HEK293 (cell line): ENCODE data around the gene CSK.

Source experiments
- CTCF ChIA-PET: fragments of 350-600 bp; formaldehyde crosslinking; extraction: SDS; loops from one replicate; lab custom pipeline; 2021; ENCODE audit warnings: antibody characterized with exemption; lab: Yijun Ruan, JAX
- POLR2A ChIA-PET: fragments of 300-600 bp; formaldehyde crosslinking; extraction: SDS; loops from one replicate; lab custom pipeline; 2020; ENCODE audit warnings: antibody characterized with exemption, inconsistent platforms; lab: Yijun Ruan, JAX
- H3K27ac ChIP-seq: fragments of 200-500 bp; sonication (Bioruptor generic); 2 replicates; pipeline ENCODE4 v1.5.1; 2014; ENCODE audit warnings: low read depth, low read length, control low read depth, inconsistent platforms; ENCODE audit errors: extremely low read depth
- H3K36me3 ChIP-seq, 2 experiments: fragments of 200-500 bp in 1 of 2; sonication (Bioruptor generic) in 1 of 2; 1 replicate in 1 of 2; 2 replicates in 1 of 2; pipeline ENCODE4 v1.5.1; 2014 to 2017; ENCODE audit warnings: inconsistent platforms in 2 of 2, low read length in 2 of 2; ENCODE audit not compliant: control insufficient read depth in 2 of 2, insufficient read depth in 1 of 2
- H3K4me1 ChIP-seq: fragments of 200-500 bp; sonication (Bioruptor generic); 2 replicates; pipeline ENCODE4 v1.5.1; 2014; ENCODE audit warnings: mild to moderate bottlenecking, low read length, inconsistent platforms; ENCODE audit not compliant: control insufficient read depth, insufficient read depth
- H3K4me3 ChIP-seq: 2 replicates; pipeline ENCODE4 v1.5.1; 2011; ENCODE audit warnings: low read depth, mild to moderate bottlenecking, control low read depth, low read length, moderate library complexity
- H3K9me3 ChIP-seq: fragments of 200-500 bp; sonication (Bioruptor generic); 2 replicates; pipeline ENCODE4 v1.5.1; 2014; ENCODE audit warnings: low read depth, low read length, inconsistent platforms; ENCODE audit not compliant: control insufficient read depth, insufficient read depth
- HOXD13 ChIP-seq: sonication (generic); formaldehyde crosslinking; IDR thresholded peaks from 2 replicates; pipeline ENCODE4 v1.8.0; 2022; ENCODE audit warnings: missing genetic modification reagents, borderline replicate concordance
- KLF9 ChIP-seq: fragments of 450-650 bp; formaldehyde crosslinking; IDR thresholded peaks from 2 replicates; pipeline ENCODE4 v1.5.1; 2016; ENCODE audit warnings: missing biosample characterization, missing genetic modification characterization, low read depth
- MYNN ChIP-seq: fragments of 450-650 bp; formaldehyde crosslinking; IDR thresholded peaks from 2 replicates; pipeline ENCODE4 v1.5.1; 2016; ENCODE audit warnings: missing biosample characterization, missing genetic modification characterization, borderline replicate concordance
- PRDM1 ChIP-seq: fragments of 450-650 bp; formaldehyde crosslinking; IDR thresholded peaks from 2 replicates; pipeline ENCODE4; 2016; ENCODE audit warnings: missing biosample characterization, missing genetic modification characterization
- YY1 ChIP-seq: fragments of 450-650 bp; formaldehyde crosslinking; IDR thresholded peaks from 2 replicates; pipeline ENCODE4 v1.5.1; 2018; ENCODE audit warnings: missing biosample characterization, missing genetic modification characterization
- YY2 ChIP-seq: fragments of 450-650 bp; formaldehyde crosslinking; IDR thresholded peaks from 2 replicates; pipeline ENCODE4 v1.5.1; 2016; ENCODE audit warnings: missing biosample characterization, missing genetic modification characterization
- ZNF157 ChIP-seq: fragments of 450-650 bp; formaldehyde crosslinking; IDR thresholded peaks from 2 replicates; pipeline ENCODE4 v1.5.1; 2016; ENCODE audit warnings: missing biosample characterization, missing genetic modification characterization
- ZNF16 ChIP-seq: fragments of 450-650 bp; formaldehyde crosslinking; IDR thresholded peaks from 2 replicates; pipeline ENCODE4 v1.5.1; 2016; ENCODE audit warnings: low read depth, missing biosample characterization, missing genetic modification characterization
- ZNF423 ChIP-seq: fragments of 450-650 bp; formaldehyde crosslinking; IDR thresholded peaks from 2 replicates; pipeline ENCODE4 v1.5.1; 2016; ENCODE audit warnings: missing biosample characterization, missing genetic modification characterization
- ZNF433 ChIP-seq: fragments of 450-650 bp; formaldehyde crosslinking; IDR thresholded peaks from 2 replicates; pipeline ENCODE4 v1.5.1; 2016; ENCODE audit warnings: missing biosample characterization, missing genetic modification characterization, low read depth
- ZNF585B ChIP-seq: fragments of 450-650 bp; formaldehyde crosslinking; IDR thresholded peaks from 2 replicates; pipeline ENCODE4 v1.5.1; 2016; ENCODE audit warnings: missing biosample characterization, missing genetic modification characterization
- ZNF596 ChIP-seq: fragments of 450-650 bp; IDR thresholded peaks from 2 replicates; pipeline ENCODE4 v1.5.0; 2018; ENCODE audit warnings: missing biosample characterization, mild to moderate bottlenecking, missing genetic modification characterization, moderate library complexity
- ZNF600 ChIP-seq: fragments of 450-650 bp; formaldehyde crosslinking; IDR thresholded peaks from 2 replicates; pipeline ENCODE4 v1.5.1; 2016; ENCODE audit warnings: missing biosample characterization, missing genetic modification characterization
- ZNF843 ChIP-seq: fragments of 450-650 bp; formaldehyde crosslinking; IDR thresholded peaks from 2 replicates; pipeline ENCODE4 v1.5.1; 2016; ENCODE audit warnings: missing biosample characterization, missing genetic modification characterization
- ZSCAN16 ChIP-seq: fragments of 450-650 bp; formaldehyde crosslinking; IDR thresholded peaks from 2 replicates; pipeline ENCODE4 v1.5.1; 2016; ENCODE audit warnings: missing biosample characterization, missing genetic modification characterization
- TF ChIP-seq, protein P1 (sequence below): fragments of 450-650 bp; formaldehyde crosslinking; IDR thresholded peaks from 2 replicates; pipeline ENCODE4 v1.5.1; 2016; ENCODE audit warnings: missing biosample characterization, missing genetic modification characterization
- TF ChIP-seq, protein P2 (sequence below): fragments of 450-650 bp; formaldehyde crosslinking; IDR thresholded peaks from 2 replicates; pipeline ENCODE4 v1.5.1; 2016; ENCODE audit warnings: missing biosample characterization, missing genetic modification characterization
- TF ChIP-seq, protein P3 (sequence below): IDR thresholded peaks from 2 replicates; pipeline ENCODE4 v1.6.1; 2011; ENCODE audit warnings: mild to moderate bottlenecking, low read depth, low read length, borderline replicate concordance
- TF ChIP-seq, protein P4 (sequence below): fragments of 450-650 bp; formaldehyde crosslinking; IDR thresholded peaks from 2 replicates; pipeline ENCODE4 v1.5.1; 2016; ENCODE audit warnings: missing biosample characterization, missing genetic modification characterization
- TF ChIP-seq, protein P5 (sequence below): fragments of 450-650 bp; formaldehyde crosslinking; IDR thresholded peaks from 2 replicates; pipeline ENCODE4 v1.5.1; 2016; ENCODE audit warnings: missing biosample characterization, missing genetic modification characterization
- TF ChIP-seq, protein P6 (sequence below): fragments of 450-650 bp; formaldehyde crosslinking; IDR thresholded peaks from 2 replicates; pipeline ENCODE4 v1.5.1; 2016; ENCODE audit warnings: missing biosample characterization, missing genetic modification characterization, borderline replicate concordance

The CSK gene

DNA sequence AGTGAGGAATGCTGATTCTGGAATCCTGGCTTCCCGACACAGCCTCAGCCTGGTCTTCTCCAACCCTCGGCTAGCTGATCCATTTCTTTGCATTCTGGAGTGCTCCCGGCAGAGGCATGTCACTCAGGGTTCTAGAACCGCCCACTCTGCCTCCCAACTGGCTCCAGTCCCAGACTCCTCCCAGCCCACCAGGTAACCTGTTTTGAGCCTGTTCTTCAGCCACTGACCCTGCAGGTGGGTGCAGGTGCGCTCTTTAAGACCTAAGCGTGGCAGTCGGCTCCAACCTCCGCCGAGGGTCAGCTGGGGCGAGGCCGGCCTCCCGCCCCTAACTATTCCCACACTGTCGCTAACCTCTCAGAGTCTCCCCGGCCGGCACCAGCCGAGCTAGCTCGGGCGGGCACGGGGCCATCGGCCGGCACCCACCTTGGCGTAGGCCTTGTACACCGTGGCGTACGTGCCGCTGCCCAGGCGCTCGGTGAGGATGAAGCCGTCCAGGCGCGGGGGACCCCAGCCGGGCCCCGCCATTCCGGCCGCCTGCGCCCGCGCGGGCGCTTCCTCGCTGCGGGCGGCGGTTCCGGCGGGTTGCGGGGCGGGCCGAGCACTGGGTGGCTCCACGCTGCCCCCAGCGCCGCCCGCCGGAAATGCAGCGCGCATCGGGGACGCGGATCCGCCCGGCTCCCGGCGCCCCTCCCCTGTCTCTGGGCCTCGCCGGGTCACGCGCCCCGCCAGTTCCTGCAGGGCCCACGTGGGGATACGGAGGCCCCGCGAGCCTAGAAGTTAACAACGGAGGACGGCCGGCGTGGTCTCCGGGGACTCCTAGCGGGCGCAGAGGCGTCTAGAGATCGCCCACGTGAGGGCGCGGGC lies 60.9 kb downstream of the CSK start, which contains the start of gene ULK3:
Gene ULK3 (minus strand): TSS at position 576 of the 864 bp plus-strand sequence. CDS start 51 bp downstream, at position 525.
- CTCF ChIA-PET: interaction anchor here (0.6 to 4.5 kb wide), 16 partner anchors 10 to 207 kb away, joined by 3 to 29 read pairs (median 4); no protein-coding TSS in a partner anchor
- TF ChIP-seq, protein P1, sequence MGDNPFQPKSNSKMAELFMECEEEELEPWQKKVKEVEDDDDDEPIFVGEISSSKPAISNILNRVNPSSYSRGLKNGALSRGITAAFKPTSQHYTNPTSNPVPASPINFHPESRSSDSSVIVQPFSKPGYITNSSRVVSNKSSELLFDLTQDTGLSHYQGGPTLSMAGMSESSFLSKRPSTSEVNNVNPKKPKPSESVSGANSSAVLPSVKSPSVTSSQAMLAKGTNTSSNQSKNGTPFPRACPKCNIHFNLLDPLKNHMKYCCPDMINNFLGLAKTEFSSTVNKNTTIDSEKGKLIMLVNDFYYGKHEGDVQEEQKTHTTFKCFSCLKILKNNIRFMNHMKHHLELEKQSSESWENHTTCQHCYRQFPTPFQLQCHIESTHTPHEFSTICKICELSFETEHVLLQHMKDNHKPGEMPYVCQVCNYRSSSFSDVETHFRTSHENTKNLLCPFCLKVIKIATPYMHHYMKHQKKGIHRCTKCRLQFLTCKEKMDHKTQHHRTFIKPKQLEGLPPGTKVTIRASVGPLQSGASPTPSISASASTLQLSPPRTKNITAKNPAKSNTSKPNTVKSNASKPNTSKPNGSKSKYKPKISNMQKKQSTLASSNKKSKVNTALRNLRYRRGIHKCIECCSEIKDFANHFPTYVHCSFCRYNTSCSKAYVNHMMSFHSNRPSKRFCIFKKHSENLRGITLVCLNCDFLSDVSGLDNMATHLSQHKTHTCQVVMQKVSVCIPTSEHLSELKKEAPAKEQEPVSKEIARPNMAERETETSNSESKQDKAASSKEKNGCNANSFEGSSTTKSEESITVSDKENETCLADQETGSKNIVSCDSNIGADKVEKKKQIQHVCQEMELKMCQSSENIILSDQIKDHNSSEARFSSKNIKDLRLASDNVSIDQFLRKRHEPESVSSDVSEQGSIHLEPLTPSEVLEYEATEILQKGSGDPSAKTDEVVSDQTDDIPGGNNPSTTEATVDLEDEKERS (tag by site-specific recombination): no peak; the same call in 1 of the 2 replicates
- TF ChIP-seq ZNF157 (tag by site-specific recombination): no peak
- 0 out of 2 replicates have a peak, but pooled peaks have one; percentile 36 for TF ChIP-seq ZSCAN16 (tag by site-specific recombination)
- TF ChIP-seq ZNF585B (tag by site-specific recombination): no peak
- TF ChIP-seq ZNF596 (tag by site-specific recombination): peak; percentile 62
- peak; percentile 91 for TF ChIP-seq ZNF423 (tag by site-specific recombination)
- TF ChIP-seq, protein P2, sequence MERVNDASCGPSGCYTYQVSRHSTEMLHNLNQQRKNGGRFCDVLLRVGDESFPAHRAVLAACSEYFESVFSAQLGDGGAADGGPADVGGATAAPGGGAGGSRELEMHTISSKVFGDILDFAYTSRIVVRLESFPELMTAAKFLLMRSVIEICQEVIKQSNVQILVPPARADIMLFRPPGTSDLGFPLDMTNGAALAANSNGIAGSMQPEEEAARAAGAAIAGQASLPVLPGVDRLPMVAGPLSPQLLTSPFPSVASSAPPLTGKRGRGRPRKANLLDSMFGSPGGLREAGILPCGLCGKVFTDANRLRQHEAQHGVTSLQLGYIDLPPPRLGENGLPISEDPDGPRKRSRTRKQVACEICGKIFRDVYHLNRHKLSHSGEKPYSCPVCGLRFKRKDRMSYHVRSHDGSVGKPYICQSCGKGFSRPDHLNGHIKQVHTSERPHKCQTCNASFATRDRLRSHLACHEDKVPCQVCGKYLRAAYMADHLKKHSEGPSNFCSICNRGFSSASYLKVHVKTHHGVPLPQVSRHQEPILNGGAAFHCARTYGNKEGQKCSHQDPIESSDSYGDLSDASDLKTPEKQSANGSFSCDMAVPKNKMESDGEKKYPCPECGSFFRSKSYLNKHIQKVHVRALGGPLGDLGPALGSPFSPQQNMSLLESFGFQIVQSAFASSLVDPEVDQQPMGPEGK: peak; percentile 97
- no peak for TF ChIP-seq ZNF16 (tag by site-specific recombination)
- peak; percentile 62 for TF ChIP-seq ZNF843 (tag by site-specific recombination)
- no peak for TF ChIP-seq PRDM1 (tag by site-specific recombination)
- TF ChIP-seq YY2 (tag by site-specific recombination): peak; percentile 43; the same call in 1 of the 2 replicates
- no peak for TF ChIP-seq MYNN
- TF ChIP-seq, protein P3, sequence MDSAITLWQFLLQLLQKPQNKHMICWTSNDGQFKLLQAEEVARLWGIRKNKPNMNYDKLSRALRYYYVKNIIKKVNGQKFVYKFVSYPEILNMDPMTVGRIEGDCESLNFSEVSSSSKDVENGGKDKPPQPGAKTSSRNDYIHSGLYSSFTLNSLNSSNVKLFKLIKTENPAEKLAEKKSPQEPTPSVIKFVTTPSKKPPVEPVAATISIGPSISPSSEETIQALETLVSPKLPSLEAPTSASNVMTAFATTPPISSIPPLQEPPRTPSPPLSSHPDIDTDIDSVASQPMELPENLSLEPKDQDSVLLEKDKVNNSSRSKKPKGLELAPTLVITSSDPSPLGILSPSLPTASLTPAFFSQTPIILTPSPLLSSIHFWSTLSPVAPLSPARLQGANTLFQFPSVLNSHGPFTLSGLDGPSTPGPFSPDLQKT: peak; percentile 31; the same call in 1 of the 2 replicates
- TF ChIP-seq, protein P4, sequence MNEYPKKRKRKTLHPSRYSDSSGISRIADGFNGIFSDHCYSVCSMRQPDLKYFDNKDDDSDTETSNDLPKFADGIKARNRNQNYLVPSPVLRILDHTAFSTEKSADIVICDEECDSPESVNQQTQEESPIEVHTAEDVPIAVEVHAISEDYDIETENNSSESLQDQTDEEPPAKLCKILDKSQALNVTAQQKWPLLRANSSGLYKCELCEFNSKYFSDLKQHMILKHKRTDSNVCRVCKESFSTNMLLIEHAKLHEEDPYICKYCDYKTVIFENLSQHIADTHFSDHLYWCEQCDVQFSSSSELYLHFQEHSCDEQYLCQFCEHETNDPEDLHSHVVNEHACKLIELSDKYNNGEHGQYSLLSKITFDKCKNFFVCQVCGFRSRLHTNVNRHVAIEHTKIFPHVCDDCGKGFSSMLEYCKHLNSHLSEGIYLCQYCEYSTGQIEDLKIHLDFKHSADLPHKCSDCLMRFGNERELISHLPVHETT (tag by site-specific recombination): no peak
- no peak for TF ChIP-seq HOXD13 (CRISPR knock-in tag)
- TF ChIP-seq ZNF600 (tag by site-specific recombination): peak; percentile 78
- no peak for TF ChIP-seq ZNF433 (tag by site-specific recombination)
- TF ChIP-seq, protein P5, sequence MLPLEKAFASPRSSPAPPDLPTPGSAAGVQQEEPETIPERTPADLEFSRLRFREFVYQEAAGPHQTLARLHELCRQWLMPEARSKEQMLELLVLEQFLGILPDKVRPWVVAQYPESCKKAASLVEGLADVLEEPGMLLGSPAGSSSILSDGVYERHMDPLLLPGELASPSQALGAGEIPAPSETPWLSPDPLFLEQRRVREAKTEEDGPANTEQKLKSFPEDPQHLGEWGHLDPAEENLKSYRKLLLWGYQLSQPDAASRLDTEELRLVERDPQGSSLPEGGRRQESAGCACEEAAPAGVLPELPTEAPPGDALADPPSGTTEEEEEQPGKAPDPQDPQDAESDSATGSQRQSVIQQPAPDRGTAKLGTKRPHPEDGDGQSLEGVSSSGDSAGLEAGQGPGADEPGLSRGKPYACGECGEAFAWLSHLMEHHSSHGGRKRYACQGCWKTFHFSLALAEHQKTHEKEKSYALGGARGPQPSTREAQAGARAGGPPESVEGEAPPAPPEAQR (tag by site-specific recombination): peak; percentile 56; the same call in 1 of the 2 replicates
- TF ChIP-seq, protein P6, sequence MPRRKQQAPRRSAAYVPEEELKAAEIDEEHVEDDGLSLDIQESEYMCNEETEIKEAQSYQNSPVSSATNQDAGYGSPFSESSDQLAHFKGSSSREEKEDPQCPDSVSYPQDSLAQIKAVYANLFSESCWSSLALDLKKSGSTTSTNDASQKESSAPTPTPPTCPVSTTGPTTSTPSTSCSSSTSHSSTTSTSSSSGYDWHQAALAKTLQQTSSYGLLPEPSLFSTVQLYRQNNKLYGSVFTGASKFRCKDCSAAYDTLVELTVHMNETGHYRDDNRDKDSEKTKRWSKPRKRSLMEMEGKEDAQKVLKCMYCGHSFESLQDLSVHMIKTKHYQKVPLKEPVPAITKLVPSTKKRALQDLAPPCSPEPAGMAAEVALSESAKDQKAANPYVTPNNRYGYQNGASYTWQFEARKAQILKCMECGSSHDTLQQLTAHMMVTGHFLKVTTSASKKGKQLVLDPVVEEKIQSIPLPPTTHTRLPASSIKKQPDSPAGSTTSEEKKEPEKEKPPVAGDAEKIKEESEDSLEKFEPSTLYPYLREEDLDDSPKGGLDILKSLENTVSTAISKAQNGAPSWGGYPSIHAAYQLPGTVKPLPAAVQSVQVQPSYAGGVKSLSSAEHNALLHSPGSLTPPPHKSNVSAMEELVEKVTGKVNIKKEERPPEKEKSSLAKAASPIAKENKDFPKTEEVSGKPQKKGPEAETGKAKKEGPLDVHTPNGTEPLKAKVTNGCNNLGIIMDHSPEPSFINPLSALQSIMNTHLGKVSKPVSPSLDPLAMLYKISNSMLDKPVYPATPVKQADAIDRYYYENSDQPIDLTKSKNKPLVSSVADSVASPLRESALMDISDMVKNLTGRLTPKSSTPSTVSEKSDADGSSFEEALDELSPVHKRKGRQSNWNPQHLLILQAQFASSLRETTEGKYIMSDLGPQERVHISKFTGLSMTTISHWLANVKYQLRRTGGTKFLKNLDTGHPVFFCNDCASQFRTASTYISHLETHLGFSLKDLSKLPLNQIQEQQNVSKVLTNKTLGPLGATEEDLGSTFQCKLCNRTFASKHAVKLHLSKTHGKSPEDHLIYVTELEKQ (tag by site-specific recombination): no peak; the same call in 1 of the 2 replicates
- TF ChIP-seq YY1 (tag by site-specific recombination): peak; percentile 11; the same call in 1 of the 2 replicates
- TF ChIP-seq KLF9 (tag by site-specific recombination): peak; percentile 36; the same call in 1 of the 2 replicates

More for the DNA sequence above, 60.9 kb downstream of the CSK start, which contains the start of gene ULK3:
- H3K36me3 ChIP-seq: peaks cover under 1 to 54% of the 10 kb centered on the region in 2 experiments; a peak in 2 of 3 replicates
- POLR2A ChIA-PET: interaction anchor here (0.5 to 2.3 kb wide), 12 partner anchors 10 to 896 kb away, joined by 3 to 12 read pairs (median 4); partner anchors contain the start of genes CSK, FAM219B and MPI
- peak within 1 kb of the TSS; percentile 88 for H3K4me3 ChIP-seq
- H3K9me3 ChIP-seq: no peaks in the 10 kb centered on the region
- H3K4me1 ChIP-seq: peaks cover 10% of the 10 kb centered on the region
- H3K27ac ChIP-seq: peak within 1 kb of the TSS; percentile 86
